Astrocyte (in vitro differentiated cells and primary cell): ENCODE measurements around the gene SLCO4A1. TPM values are rescaled to one million over a fixed set of nuclear protein-coding genes. Genes with fewer than 3 reads are reported as not detected.

Experiments used
- DNase-seq: peaks from one replicate; pipeline ENCODE4 v3.0.0-alpha.2; 2010; ENCODE audit warnings: low read depth
- FAIRE-seq: peaks from 2 replicates; lab custom pipeline; 2011; peaks lifted over from hg19 to GRCh38; lab: Jason Lieb, UNC
- H2AFZ ChIP-seq: 2 replicates; pipeline ENCODE4 v1.6.0; 2012; ENCODE audit warnings: low read depth, low read length, inconsistent platforms
- H3K27ac ChIP-seq: 2 replicates; pipeline ENCODE4 v1.5.1; 2011; ENCODE audit warnings: low read depth, low read length, inconsistent platforms
- H3K27me3 ChIP-seq: 2 replicates; pipeline ENCODE4 v1.6.0; 2011; ENCODE audit warnings: low read length, inconsistent platforms; ENCODE audit not compliant: insufficient read depth
- H3K36me3 ChIP-seq: 2 replicates; pipeline ENCODE4 v1.5.1; 2011; ENCODE audit warnings: low read length, inconsistent platforms; ENCODE audit not compliant: insufficient read depth
- H3K4me1 ChIP-seq: 2 replicates; pipeline ENCODE4 v1.5.1; 2011; ENCODE audit warnings: low read length, inconsistent platforms; ENCODE audit not compliant: insufficient read depth
- H3K4me2 ChIP-seq: 2 replicates; pipeline ENCODE4 v1.6.0; 2012; ENCODE audit warnings: low read length, inconsistent platforms
- H3K4me3 ChIP-seq: 2 replicates; pipeline ENCODE4 v1.5.1; 2011; ENCODE audit warnings: low read depth, mild to moderate bottlenecking, low read length, inconsistent platforms; ENCODE audit not compliant: insufficient read depth
- H3K79me2 ChIP-seq: 2 replicates; pipeline ENCODE4 v1.6.0; 2012; ENCODE audit warnings: mild to moderate bottlenecking, low read length, inconsistent platforms; ENCODE audit not compliant: insufficient read depth
- H3K9ac ChIP-seq: 2 replicates; pipeline ENCODE4 v1.6.0; 2012; ENCODE audit warnings: mild to moderate bottlenecking, low read length, inconsistent platforms
- H3K9me3 ChIP-seq: 2 replicates; pipeline ENCODE4 v1.5.1; 2012; ENCODE audit warnings: low read depth, mild to moderate bottlenecking, low read length, inconsistent platforms; ENCODE audit not compliant: insufficient read depth
- H4K20me1 ChIP-seq: 2 replicates; pipeline ENCODE4 v1.6.0; 2012; ENCODE audit warnings: low read length, inconsistent platforms; ENCODE audit not compliant: insufficient read depth
- H3K27ac Mint-ChIP-seq: one replicate; pipeline ENCODE4 v1.8.0; 2021; ENCODE audit warnings: mild to moderate bottlenecking, mixed read lengths; ENCODE audit not compliant: unreplicated experiment
- H3K27me3 Mint-ChIP-seq: one replicate; pipeline ENCODE4 v1.8.0; 2021; ENCODE audit warnings: low read depth, mixed read lengths; ENCODE audit not compliant: unreplicated experiment
- H3K36me3 Mint-ChIP-seq: one replicate; pipeline ENCODE4 v1.8.0; 2021; ENCODE audit warnings: low read depth, mixed read lengths; ENCODE audit not compliant: unreplicated experiment
- H3K4me1 Mint-ChIP-seq: one replicate; pipeline ENCODE4 v1.8.0; 2021; ENCODE audit warnings: low read depth, mixed read lengths; ENCODE audit not compliant: unreplicated experiment
- H3K4me3 Mint-ChIP-seq: one replicate; pipeline ENCODE4 v1.8.0; 2021; ENCODE audit warnings: mild to moderate bottlenecking, moderate library complexity, mixed read lengths; ENCODE audit not compliant: unreplicated experiment
- H3K9me3 Mint-ChIP-seq: one replicate; pipeline ENCODE4 v1.8.0; 2021; ENCODE audit warnings: mild to moderate bottlenecking, mixed read lengths; ENCODE audit not compliant: unreplicated experiment
- EZH2 ChIP-seq: IDR thresholded peaks from 2 replicates; pipeline ENCODE4 v1.6.1; 2012; ENCODE audit warnings: mild to moderate bottlenecking, low read length, inconsistent platforms; ENCODE audit not compliant: insufficient read depth
- total RNA-seq: library from RNA; stranded (reverse); gene quantifications from 2 replicates; pipeline ENCODE4 v1.2.1, GENCODE V29; 2021
- TF ChIP-seq, protein P1 (sequence below): IDR thresholded peaks from 2 replicates; pipeline ENCODE4 v1.5.1; 2011; ENCODE audit warnings: low read depth, mild to moderate bottlenecking, inconsistent platforms, low read length, moderate library complexity; ENCODE audit not compliant: insufficient read depth

The SLCO4A1 gene
- total RNA-seq, 1 donor from 2014 or later, result 0.43 TPM

DNA sequence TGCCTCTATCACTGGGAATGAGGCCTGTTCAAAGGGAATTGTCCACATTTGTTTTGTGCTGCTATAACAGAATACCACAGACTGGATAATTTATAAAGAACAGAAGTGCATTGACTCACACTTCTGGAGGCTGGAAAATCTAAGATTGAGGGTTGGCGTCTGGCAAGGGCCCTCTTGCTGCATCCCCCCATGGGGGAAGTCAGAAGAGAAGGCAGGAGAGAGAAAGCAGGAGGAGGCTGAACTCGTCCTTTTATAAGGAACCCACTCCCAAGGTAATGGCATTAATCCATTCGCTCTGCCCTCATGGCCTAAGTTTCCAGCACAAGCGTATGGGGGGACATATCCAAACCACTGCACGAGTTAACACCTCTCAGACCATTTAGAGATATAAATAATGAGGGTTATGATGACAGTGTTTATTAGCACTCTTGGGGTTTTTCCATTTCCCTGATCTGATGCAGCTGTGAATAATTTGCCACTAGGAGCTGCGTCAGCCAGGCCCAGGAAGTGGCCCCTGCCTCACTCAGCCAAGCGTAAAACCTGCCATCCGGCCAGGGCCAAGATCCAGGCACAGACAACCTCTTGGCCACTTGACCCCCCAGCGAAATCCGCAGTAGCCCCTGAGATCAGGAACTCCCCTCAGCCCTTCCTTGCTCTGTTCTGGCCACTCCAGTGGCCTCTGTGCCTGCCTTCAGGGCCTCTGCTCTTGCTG is 14.2 kb upstream of the SLCO4A1 start:
- Histone ChIP-seq H3K4me1 (peaks cover 16% of the 10 kb centered on the region), H3K9ac (no peak overlapping the region), H3K27ac (no peak overlapping the region), H4K20me1 (no peaks in the 10 kb centered on the region), H3K9me3 (no peaks in the 10 kb centered on the region), H3K79me2 (no peaks in the 10 kb centered on the region), H3K4me3 (no peak overlapping the region), H2AFZ (no peak overlapping the region), H3K36me3 (no peaks in the 10 kb centered on the region), H3K27me3 (peaks cover 5% of the 10 kb centered on the region), H3K4me2 (no peak overlapping the region)
- no peak overlapping the region for H3K27ac Mint-ChIP-seq
- peaks cover 21% of the 10 kb centered on the region for H3K27me3 Mint-ChIP-seq
- DNase-seq (peak; percentile 49), FAIRE-seq (no peak)
- no peaks in the 10 kb centered on the region for H3K9me3 Mint-ChIP-seq
- no peaks in the 10 kb centered on the region for H3K36me3 Mint-ChIP-seq
- peaks cover 8% of the 10 kb centered on the region for H3K4me1 Mint-ChIP-seq
- H3K4me3 Mint-ChIP-seq, result no peak overlapping the region
- no peak for TF ChIP-seq EZH2
- TF ChIP-seq, protein P1, sequence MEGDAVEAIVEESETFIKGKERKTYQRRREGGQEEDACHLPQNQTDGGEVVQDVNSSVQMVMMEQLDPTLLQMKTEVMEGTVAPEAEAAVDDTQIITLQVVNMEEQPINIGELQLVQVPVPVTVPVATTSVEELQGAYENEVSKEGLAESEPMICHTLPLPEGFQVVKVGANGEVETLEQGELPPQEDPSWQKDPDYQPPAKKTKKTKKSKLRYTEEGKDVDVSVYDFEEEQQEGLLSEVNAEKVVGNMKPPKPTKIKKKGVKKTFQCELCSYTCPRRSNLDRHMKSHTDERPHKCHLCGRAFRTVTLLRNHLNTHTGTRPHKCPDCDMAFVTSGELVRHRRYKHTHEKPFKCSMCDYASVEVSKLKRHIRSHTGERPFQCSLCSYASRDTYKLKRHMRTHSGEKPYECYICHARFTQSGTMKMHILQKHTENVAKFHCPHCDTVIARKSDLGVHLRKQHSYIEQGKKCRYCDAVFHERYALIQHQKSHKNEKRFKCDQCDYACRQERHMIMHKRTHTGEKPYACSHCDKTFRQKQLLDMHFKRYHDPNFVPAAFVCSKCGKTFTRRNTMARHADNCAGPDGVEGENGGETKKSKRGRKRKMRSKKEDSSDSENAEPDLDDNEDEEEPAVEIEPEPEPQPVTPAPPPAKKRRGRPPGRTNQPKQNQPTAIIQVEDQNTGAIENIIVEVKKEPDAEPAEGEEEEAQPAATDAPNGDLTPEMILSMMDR, result no peak

DNA sequence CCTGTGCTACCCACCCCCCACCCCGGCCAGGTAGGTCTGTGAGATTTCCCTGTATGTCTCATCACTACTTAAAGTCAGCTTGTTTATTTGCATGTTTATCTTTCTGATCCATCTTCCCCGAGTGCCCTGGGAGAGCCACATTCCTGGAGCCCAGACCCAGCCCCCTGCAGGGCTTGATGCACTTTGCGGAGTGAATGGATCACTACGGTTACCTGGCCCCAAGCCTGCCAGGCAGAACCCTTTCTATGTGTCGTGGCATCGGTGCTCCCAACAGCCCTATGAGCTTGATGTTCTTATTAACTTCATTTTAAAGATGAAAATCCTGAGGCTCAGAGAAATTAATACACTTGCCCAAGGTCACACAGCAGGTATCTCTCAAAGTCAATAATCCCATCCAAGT is 13.6 kb upstream of the SLCO4A1 start:
- Histone ChIP-seq H3K4me1 (peaks cover 9% of the 10 kb centered on the region), H3K79me2 (no peaks in the 10 kb centered on the region), H4K20me1 (no peaks in the 10 kb centered on the region), H3K27me3 (peaks cover 9% of the 10 kb centered on the region), H3K9ac (no peak overlapping the region), H3K4me3 (no peak overlapping the region), H3K27ac (no peak overlapping the region), H3K4me2 (no peak overlapping the region), H3K9me3 (no peaks in the 10 kb centered on the region), H2AFZ (no peak overlapping the region), H3K36me3 (no peaks in the 10 kb centered on the region)
- peaks cover 2% of the 10 kb centered on the region for H3K4me1 Mint-ChIP-seq
- H3K36me3 Mint-ChIP-seq, result no peaks in the 10 kb centered on the region
- H3K9me3 Mint-ChIP-seq, result no peaks in the 10 kb centered on the region
- H3K4me3 Mint-ChIP-seq, result no peak overlapping the region
- DNase-seq (no peak), FAIRE-seq (no peak)
- H3K27me3 Mint-ChIP-seq, result peaks cover 27% of the 10 kb centered on the region
- TF ChIP-seq, protein P1, result no peak
- TF ChIP-seq EZH2, result no peak
- no peak overlapping the region for H3K27ac Mint-ChIP-seq

DNA sequence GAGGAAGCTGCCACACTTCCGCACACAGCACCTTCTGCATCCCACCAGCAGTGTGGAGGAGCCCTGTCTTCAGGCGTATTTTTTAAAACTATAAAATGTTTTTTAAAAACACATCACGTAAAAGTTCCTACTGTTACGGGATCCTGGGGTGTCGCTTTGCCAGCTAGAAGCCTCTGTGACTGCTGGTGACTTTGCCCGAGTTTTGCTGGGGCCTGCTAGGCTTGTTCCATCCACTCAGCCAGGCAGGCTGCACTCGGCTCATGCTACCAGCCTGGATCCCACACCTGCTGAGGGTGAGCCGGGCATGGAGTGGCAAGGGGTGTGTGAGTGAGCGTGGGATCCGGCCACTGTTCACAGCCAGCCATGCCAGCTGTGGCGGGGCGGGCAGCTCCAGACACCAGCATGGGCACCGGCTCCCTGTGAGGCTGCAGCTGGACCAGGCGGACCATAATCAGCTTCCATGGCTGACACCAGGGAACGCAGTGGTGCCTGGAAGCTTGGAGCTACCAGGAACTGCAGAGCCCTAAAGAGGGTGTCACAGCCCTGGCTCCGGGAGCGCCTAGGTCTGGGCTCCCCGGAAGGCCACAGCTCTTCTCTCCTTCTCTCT is 12.3 kb upstream of the SLCO4A1 start:
- H2AFZ ChIP-seq, result no peak overlapping the region
- H4K20me1 ChIP-seq, result no peaks in the 10 kb centered on the region
- H3K4me1 ChIP-seq, result peaks cover 5% of the 10 kb centered on the region
- no peak overlapping the region for H3K4me2 ChIP-seq
- H3K4me3 ChIP-seq, result no peak overlapping the region
- H3K79me2 ChIP-seq, result no peaks in the 10 kb centered on the region
- Mint-ChIP-seq H3K4me1 (no peaks in the 10 kb centered on the region), H3K36me3 (no peaks in the 10 kb centered on the region), H3K4me3 (no peak overlapping the region), H3K27ac (no peak overlapping the region), H3K9me3 (no peaks in the 10 kb centered on the region), H3K27me3 (peaks cover 28% of the 10 kb centered on the region)
- peaks cover 9% of the 10 kb centered on the region for H3K27me3 ChIP-seq
- H3K27ac ChIP-seq, result no peak overlapping the region
- no peaks in the 10 kb centered on the region for H3K9me3 ChIP-seq
- TF ChIP-seq EZH2, result no peak
- TF ChIP-seq, protein P1, result no peak
- H3K36me3 ChIP-seq, result no peaks in the 10 kb centered on the region
- no peak overlapping the region for H3K9ac ChIP-seq
- FAIRE-seq (no peak), DNase-seq (no peak)
